HG03095 (cell line): ENCODE data around the gene IL24.
"Not testable (repeated sequence)": the region's sequence is repeated elsewhere in the genome, so short reads cannot be mapped to it uniquely, and the experiment has no call there.

Experiments
- ATAC-seq: cut with Tn5 transposase; IDR thresholded peaks from one replicate; pipeline ENCODE4 v1.9.1; 2021; ENCODE audit warnings: moderate library complexity; ENCODE audit not compliant: unreplicated experiment

Gene IL24

GRCh38 chr1:206923961-206924557, 26.8 kb downstream of the IL24 start:
- ATAC-seq = not testable (repeated sequence)

- ATAC-seq = peak; percentile 15
Observed at GRCh38 chr1:206924592-206925105, 27.4 kb downstream of the IL24 start.

- ATAC-seq = peak; percentile 44
Observed at GRCh38 chr1:206925106-206925736, 28.0 kb downstream of the IL24 start.

GRCh38 chr1:206926286-206926685, 29.0 kb downstream of the IL24 start:
- no peak for ATAC-seq

- ATAC-seq = no peak
Observed at GRCh38 chr1:206929524-206929923, 32.3 kb downstream of the IL24 start.

- ATAC-seq = peak; percentile 70
Observed at GRCh38 chr1:206930210-206930798, 33.1 kb downstream of the IL24 start.

- peak; percentile 33 for ATAC-seq
Observed at GRCh38 chr1:206931709-206932108, 34.5 kb downstream of the IL24 start.

- no peak for ATAC-seq
Observed at GRCh38 chr1:206932177-206932576, 34.9 kb downstream of the IL24 start.

- ATAC-seq = no peak
Observed at GRCh38 chr1:206933333-206933945, 36.2 kb downstream of the IL24 start.

GRCh38 chr1:206935491-206936067, 38.3 kb downstream of the IL24 start:
- ATAC-seq = no peak

GRCh38 chr1:206937425-206937824, 40.2 kb downstream of the IL24 start:
- no peak for ATAC-seq

- ATAC-seq = no peak
Observed at GRCh38 chr1:206939131-206939530, 41.9 kb downstream of the IL24 start.

- ATAC-seq = no peak
Observed at GRCh38 chr1:206939841-206940587, 42.8 kb downstream of the IL24 start.

- ATAC-seq = no peak
Observed at GRCh38 chr1:206940588-206940936, 43.3 kb downstream of the IL24 start.

- ATAC-seq = no peak
Observed at GRCh38 chr1:206941766-206942418, 44.6 kb downstream of the IL24 start.

- ATAC-seq = no peak
Observed at GRCh38 chr1:206944703-206945102, 47.5 kb downstream of the IL24 start.

- ATAC-seq = no peak
Observed at GRCh38 chr1:206945779-206946178, 48.5 kb downstream of the IL24 start.

- no peak for ATAC-seq
Observed at GRCh38 chr1:206946261-206946660, 49.0 kb downstream of the IL24 start, which contains the start of gene PIGR. TSS of gene PIGR (minus strand) at chr1:206946466. CDS start at chr1:206940531, 5,935 bp downstream.

GRCh38 chr1:206947255-206947654, 50.0 kb downstream of the IL24 start:
- no peak for ATAC-seq

GRCh38 chr1:206949208-206949607, 52.0 kb downstream of the IL24 start:
- ATAC-seq = no peak
